ENCODE measurements around the gene EPB41L4B.

EPB41L4B gene

DNA sequence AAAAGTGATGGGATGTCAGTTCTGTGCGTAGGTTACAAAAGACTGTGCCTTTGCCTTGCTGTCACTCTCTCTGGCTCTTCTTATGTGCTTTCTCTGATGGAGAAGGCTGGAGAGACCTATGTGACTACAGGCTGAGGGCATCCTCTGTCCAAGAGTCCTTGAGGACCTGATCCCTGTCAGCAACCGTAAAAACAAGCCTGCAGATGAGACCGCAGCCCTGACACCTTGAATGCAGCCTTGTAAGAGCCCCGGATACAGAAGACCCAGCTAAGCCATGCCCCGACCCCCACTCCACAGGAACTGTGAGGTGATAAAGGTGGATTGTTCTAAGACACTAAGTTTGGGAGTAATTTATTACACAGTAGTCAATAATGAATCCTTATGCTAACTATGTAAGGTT is 121.2 kb downstream of the EPB41L4B start:
- DNase-seq (ENCODE audit: low spot score) = no peak
- in situ Hi-C loops (cut with MboI; ENCODE audit: low pct_unique_long_range_greater_than_20kb, low sequenced_read_pairs, unreplicated experiment) = no loop called here
- TF ChIP-seq, protein P1, sequence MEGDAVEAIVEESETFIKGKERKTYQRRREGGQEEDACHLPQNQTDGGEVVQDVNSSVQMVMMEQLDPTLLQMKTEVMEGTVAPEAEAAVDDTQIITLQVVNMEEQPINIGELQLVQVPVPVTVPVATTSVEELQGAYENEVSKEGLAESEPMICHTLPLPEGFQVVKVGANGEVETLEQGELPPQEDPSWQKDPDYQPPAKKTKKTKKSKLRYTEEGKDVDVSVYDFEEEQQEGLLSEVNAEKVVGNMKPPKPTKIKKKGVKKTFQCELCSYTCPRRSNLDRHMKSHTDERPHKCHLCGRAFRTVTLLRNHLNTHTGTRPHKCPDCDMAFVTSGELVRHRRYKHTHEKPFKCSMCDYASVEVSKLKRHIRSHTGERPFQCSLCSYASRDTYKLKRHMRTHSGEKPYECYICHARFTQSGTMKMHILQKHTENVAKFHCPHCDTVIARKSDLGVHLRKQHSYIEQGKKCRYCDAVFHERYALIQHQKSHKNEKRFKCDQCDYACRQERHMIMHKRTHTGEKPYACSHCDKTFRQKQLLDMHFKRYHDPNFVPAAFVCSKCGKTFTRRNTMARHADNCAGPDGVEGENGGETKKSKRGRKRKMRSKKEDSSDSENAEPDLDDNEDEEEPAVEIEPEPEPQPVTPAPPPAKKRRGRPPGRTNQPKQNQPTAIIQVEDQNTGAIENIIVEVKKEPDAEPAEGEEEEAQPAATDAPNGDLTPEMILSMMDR (IDR thresholded peaks at IDR 0.05; ENCODE audit: extremely low read depth, insufficient read depth, missing control alignments) = no peak

DNA sequence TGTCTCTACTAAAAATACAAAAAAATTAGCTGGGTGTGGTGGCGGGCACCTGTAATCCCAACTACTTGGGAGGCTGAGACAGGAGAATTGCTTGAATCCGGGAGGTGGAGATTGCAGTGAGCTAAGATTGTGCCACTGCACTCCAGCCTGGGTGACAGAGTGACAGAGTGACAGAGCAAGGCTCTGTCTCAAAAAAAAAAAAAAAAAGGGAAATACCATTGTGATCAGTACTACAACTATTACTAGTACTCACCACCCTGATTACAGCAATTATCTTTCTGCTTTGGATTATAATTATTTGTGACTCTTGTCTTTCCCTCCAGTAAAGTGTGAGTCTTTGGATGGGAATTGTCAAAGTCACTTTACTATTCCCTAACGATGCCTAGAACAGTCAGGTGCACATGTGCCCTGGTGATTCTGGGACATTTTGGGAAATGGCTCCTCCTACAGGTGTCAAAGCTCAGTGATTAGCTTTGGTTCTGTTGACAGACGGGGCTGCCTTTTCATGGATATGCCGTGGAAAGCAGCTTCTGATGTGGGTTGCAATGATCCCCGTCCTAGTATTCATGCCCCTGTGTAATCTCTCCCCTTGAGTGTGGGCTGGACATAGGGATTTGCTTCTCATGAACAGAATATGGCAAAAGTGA is 122.0 kb downstream of the EPB41L4B start:
- no peak for DNase-seq (ENCODE audit: low spot score)
- TF ChIP-seq, protein P1 (IDR thresholded peaks at IDR 0.05; ENCODE audit: extremely low read depth, insufficient read depth, missing control alignments) = peak; percentile 39
- in situ Hi-C loops (cut with MboI; ENCODE audit: low pct_unique_long_range_greater_than_20kb, low sequenced_read_pairs, unreplicated experiment) = no loop called here

DNA sequence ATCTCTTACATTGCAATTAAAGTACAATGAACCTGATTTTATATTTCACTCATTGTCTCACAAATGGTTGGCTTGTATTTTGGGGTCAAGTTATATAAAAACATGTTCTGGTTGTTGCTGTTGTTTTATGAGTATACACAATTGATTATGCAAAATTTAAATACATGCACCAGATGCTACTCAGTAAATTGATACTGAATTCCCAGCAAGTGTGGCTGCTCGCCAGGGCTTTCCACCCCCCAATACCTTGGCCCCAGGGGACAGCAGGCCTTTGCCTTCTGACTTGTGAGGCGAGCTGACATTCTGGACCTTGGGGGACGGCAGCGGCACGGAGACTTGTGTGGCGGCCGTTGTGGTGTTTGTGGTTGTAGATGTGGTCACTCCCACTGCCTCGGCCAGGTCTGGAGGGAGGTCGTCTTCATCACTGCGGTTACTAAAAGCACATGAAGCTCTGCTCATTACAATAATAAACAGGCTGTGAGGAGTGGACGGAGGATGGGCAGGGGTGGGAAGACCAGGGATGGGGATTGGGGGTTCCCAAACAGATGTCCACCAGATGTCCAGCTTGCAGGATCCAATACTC is 126.8 kb downstream of the EPB41L4B start:
- TF ChIP-seq, protein P1 (IDR thresholded peaks at IDR 0.05; ENCODE audit: extremely low read depth, insufficient read depth, missing control alignments) = no peak
- no peak for DNase-seq (ENCODE audit: low spot score)
- in situ Hi-C loops (cut with MboI; ENCODE audit: low pct_unique_long_range_greater_than_20kb, low sequenced_read_pairs, unreplicated experiment) = no loop called here

DNA sequence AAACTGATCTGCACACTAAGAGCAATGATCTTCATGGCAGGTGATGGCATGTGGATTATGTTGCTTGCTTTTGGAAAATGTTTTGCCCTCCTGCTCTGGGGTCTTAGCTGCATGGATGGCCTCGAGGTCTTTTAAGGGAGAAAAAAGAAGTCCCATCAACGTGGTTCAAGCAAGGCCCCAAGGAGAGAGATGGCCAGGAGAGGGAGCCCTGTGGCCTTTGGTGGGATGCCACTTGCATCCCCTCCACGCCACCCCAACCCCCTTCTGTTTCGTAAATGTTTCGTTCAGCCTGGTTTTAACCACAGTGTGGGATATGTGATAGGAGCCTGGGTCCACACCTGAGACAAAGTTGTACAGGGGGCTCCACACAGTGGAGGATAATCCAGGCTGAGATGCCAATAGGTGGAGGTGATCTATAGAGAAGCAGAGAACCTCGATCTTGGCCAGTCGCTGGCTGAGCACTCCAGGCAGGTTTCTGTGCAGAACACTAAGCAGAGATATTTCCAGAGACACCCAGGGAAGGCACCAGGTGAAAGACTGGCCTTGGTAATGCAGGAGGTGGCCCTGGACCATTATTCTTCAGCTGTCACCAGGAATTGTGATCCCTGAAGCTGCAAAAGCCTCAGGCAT is 128.0 kb downstream of the EPB41L4B start:
- no peak for DNase-seq (ENCODE audit: low spot score)
- TF ChIP-seq, protein P1 (IDR thresholded peaks at IDR 0.05; ENCODE audit: extremely low read depth, insufficient read depth, missing control alignments) = peak; percentile 34
- in situ Hi-C loops (cut with MboI; ENCODE audit: low pct_unique_long_range_greater_than_20kb, low sequenced_read_pairs, unreplicated experiment) = no loop called here

DNA sequence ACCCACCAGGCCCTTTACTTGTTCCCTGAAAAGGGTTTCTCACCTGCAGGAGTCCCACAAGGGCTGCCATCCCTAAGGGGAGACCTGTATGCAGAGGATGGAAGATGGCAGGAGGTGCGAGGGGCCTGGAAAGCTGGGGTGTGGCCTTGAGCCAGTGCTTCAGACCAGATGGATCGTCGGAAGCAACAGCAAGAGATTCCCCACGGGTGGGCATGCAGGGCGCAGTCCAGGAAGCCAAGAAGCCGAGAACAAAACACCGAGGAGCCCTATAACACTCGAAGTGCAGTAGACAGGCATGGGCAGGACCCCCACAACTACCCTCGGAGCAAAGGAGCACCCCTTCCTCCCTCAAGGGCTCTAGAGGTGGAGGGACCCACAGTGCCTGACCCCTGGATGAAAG is 129.1 kb downstream of the EPB41L4B start:
- in situ Hi-C loops (cut with MboI; ENCODE audit: low pct_unique_long_range_greater_than_20kb, low sequenced_read_pairs, unreplicated experiment) = no loop called here
- TF ChIP-seq, protein P1 (IDR thresholded peaks at IDR 0.05; ENCODE audit: extremely low read depth, insufficient read depth, missing control alignments) = no peak
- DNase-seq (ENCODE audit: low spot score) = no peak

DNA sequence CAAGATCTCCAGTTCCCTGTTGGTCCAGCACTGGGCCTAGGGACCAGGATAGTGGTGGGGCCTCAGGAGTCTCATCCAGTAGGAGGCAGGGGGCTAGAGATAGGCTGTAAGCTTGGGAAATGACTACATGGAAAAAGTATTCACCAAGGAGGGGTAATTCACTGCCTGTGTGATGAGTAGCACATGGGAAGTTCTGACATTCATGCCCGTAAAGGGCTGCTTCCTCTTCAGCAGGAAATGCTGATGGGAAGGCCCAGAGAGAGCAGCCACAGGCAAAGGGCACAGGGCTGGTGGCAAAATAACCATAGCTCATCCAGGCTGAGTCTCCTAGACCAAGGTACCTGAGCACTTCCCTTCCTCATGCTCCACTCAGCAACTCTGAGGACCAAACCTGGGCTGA is 130.7 kb downstream of the EPB41L4B start:
- TF ChIP-seq, protein P1 (IDR thresholded peaks at IDR 0.05; ENCODE audit: extremely low read depth, insufficient read depth, missing control alignments) = no peak
- no peak for DNase-seq (ENCODE audit: low spot score)
- in situ Hi-C loops (cut with MboI; ENCODE audit: low pct_unique_long_range_greater_than_20kb, low sequenced_read_pairs, unreplicated experiment) = no loop called here

Data from GM13977 (cell line).